ENCODE measurements around the gene TSPAN33.

Gene TSPAN33

DNA sequence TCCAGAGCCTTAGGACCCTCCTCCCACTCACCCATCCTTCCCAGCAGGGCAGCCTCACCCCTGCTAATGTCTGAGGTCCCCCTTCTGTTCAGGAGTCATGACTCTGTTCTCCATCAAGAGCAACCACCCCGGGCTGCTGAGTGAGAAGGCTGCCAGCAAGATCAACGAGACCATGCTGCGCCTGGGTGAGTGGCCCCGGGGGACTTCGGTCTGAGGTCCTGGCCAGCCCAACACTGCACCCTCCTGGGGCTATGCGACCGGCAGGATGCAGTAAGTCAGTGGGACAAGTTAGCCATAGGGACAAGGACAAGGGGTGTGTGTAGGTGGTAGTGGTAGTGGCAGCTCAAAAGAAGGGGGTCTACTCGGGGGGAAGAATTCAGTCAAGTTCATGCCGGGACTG lies 64.2 kb downstream of the TSPAN33 start:
- TF ChIP-seq, protein P1, sequence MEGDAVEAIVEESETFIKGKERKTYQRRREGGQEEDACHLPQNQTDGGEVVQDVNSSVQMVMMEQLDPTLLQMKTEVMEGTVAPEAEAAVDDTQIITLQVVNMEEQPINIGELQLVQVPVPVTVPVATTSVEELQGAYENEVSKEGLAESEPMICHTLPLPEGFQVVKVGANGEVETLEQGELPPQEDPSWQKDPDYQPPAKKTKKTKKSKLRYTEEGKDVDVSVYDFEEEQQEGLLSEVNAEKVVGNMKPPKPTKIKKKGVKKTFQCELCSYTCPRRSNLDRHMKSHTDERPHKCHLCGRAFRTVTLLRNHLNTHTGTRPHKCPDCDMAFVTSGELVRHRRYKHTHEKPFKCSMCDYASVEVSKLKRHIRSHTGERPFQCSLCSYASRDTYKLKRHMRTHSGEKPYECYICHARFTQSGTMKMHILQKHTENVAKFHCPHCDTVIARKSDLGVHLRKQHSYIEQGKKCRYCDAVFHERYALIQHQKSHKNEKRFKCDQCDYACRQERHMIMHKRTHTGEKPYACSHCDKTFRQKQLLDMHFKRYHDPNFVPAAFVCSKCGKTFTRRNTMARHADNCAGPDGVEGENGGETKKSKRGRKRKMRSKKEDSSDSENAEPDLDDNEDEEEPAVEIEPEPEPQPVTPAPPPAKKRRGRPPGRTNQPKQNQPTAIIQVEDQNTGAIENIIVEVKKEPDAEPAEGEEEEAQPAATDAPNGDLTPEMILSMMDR (IDR thresholded peaks at IDR 0.05; ENCODE audit: low read length, missing control alignments) = no peak
- DNase-seq (ENCODE audit: low read depth) = no peak
- no peak overlapping the region for H3K4me3 ChIP-seq (replicated peaks; ENCODE audit: low read depth, low read length)

GRCh38 chr7:129209067-129209926 lies 64.8 kb downstream of the TSPAN33 start:
- no peak for DNase-seq (ENCODE audit: low read depth)
- TF ChIP-seq, protein P1 (IDR thresholded peaks at IDR 0.05; ENCODE audit: low read length, missing control alignments) = no peak
- H3K4me3 ChIP-seq (replicated peaks; ENCODE audit: low read depth, low read length) = no peak overlapping the region

GRCh38 chr7:129210256-129210988 lies 65.9 kb downstream of the TSPAN33 start:
- peak; percentile 64 for DNase-seq (ENCODE audit: low read depth)
- TF ChIP-seq, protein P1 (IDR thresholded peaks at IDR 0.05; ENCODE audit: low read length, missing control alignments) = peak; percentile 80
- H3K4me3 ChIP-seq (replicated peaks; ENCODE audit: low read depth, low read length) = no peak overlapping the region

- DNase-seq (ENCODE audit: low read depth) = no peak
- TF ChIP-seq, protein P1 (IDR thresholded peaks at IDR 0.05; ENCODE audit: low read length, missing control alignments) = no peak
- H3K4me3 ChIP-seq (replicated peaks; ENCODE audit: low read depth, low read length) = no peak overlapping the region
These were observed 66.4 kb downstream of the TSPAN33 start for GRCh38 chr7:129210989-129211312.

DNA sequence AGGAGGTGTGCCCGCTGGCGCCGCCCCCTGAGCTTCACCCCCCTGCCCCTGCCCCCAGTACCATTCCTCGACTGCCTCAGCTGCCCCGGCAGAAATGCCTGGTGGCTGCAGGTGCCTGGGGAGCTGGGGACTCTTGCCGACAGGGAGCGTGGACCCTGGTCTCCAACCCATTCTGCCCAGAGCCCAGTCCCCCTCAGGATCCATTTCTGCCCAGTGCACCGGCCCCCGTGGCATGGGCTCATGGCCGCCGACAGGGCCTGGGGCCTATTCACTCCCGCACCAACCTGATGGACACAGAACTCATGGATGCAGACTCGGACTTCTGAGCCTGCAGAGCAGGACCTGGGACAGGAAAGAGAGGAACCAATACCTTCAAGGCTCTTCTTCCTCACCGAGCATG lies 67.6 kb downstream of the TSPAN33 start:
- H3K4me3 ChIP-seq (replicated peaks; ENCODE audit: low read depth, low read length) = no peak overlapping the region
- DNase-seq (ENCODE audit: low read depth) = no peak
- TF ChIP-seq, protein P1 (IDR thresholded peaks at IDR 0.05; ENCODE audit: low read length, missing control alignments) = no peak

DNA sequence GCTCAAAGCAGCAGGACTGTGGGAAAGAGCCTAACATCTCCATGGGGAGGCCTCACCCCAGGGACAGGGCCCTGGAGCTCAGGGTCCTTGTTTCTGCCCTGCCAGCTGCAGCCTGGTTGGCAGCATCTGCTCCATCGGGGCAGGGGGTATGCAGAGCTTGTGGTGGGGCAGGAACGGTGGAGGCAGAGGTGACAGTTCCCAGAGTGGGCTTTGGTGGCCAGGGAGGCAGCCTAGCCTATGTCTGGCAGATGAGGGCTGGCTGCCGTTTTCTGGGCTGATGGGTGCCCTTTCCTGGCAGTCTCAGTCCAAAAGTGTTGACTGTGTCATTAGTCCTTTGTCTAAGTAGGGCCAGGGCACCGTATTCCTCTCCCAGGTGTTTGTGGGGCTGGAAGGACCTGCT lies 68.1 kb downstream of the TSPAN33 start:
- TF ChIP-seq, protein P1 (IDR thresholded peaks at IDR 0.05; ENCODE audit: low read length, missing control alignments) = no peak
- DNase-seq (ENCODE audit: low read depth) = no peak
- H3K4me3 ChIP-seq (replicated peaks; ENCODE audit: low read depth, low read length) = no peak overlapping the region
